DOHH2 (cell line): ENCODE results near the gene PTCHD1.

Experiments
- H3F3A ChIP-seq: fragments of 200-600 bp; sonication (generic), shearing (Covaris generic); 2 replicates; pipeline ENCODE4 v1.6.0; 2016; ENCODE audit warnings: antibody characterized with exemption, mild to moderate bottlenecking; ENCODE audit not compliant: control insufficient read depth, insufficient read depth
- H3K27ac ChIP-seq: fragments of 200-600 bp; sonication (generic); 2 replicates; pipeline ENCODE4 v1.5.1; 2014; ENCODE audit warnings: low read depth, mild to moderate bottlenecking, low read length, moderate library complexity
- H3K27me3 ChIP-seq: fragments of 200-600 bp; sonication (generic); 2 replicates; pipeline ENCODE4 v1.6.1; 2014; ENCODE audit warnings: mild to moderate bottlenecking, low read length, mixed read lengths; ENCODE audit not compliant: control insufficient read depth
- H3K36me3 ChIP-seq: fragments of 200-600 bp; sonication (generic); 2 replicates; pipeline ENCODE4 v1.6.1; 2014; ENCODE audit warnings: mild to moderate bottlenecking, low read length, moderate library complexity, mixed read lengths; ENCODE audit not compliant: control insufficient read depth
- H3K4me1 ChIP-seq: fragments of 200-600 bp; sonication (generic); 2 replicates; pipeline ENCODE4 v1.6.1; 2014; ENCODE audit warnings: mild to moderate bottlenecking, low read length, mixed read lengths; ENCODE audit not compliant: control insufficient read depth
- H3K4me2 ChIP-seq: fragments of 200-600 bp; sonication (generic); 2 replicates; pipeline ENCODE4 v1.6.0; 2014; ENCODE audit warnings: mild to moderate bottlenecking, low read length, moderate library complexity
- H3K4me3 ChIP-seq: fragments of 200-600 bp; sonication (generic); 2 replicates; pipeline ENCODE4 v1.5.1; 2014; ENCODE audit warnings: mild to moderate bottlenecking, low read length, mixed read lengths
- H3K79me2 ChIP-seq: fragments of 200-600 bp; sonication (generic); 2 replicates; pipeline ENCODE4 v1.6.1; 2014; ENCODE audit warnings: mild to moderate bottlenecking, low read length, mixed read lengths; ENCODE audit not compliant: control insufficient read depth
- H3K9me2 ChIP-seq: fragments of 200-600 bp; sonication (generic); replicated peaks from 2 replicates; pipeline ENCODE4 v1.6.1; 2014; ENCODE audit warnings: mild to moderate bottlenecking, low read length, mixed read lengths; ENCODE audit not compliant: control insufficient read depth
- H3K9me3 ChIP-seq: fragments of 200-600 bp; sonication (generic); 2 replicates; pipeline ENCODE4 v1.6.1; 2014; ENCODE audit warnings: antibody characterized with exemption, low read length, mixed read lengths; ENCODE audit not compliant: control insufficient read depth, insufficient read depth
- H4K20me1 ChIP-seq: fragments of 200-600 bp; sonication (generic); 2 replicates; pipeline ENCODE4 v1.6.0; 2014; ENCODE audit warnings: low read depth, mild to moderate bottlenecking, antibody characterized with exemption, low read length, moderate library complexity; ENCODE audit not compliant: control insufficient read depth, insufficient read depth
- EZH2phosphoT487 ChIP-seq: fragments of 200-600 bp; sonication (generic); IDR thresholded peaks from 2 replicates; pipeline ENCODE4 v1.6.1; 2017; ENCODE audit warnings: borderline replicate concordance, mild to moderate bottlenecking, antibody characterized with exemption, low read length, moderate library complexity, mixed read lengths
- TF ChIP-seq, protein P1 (sequence below): fragments of 200-600 bp; sonication (generic); IDR thresholded peaks from one replicate; pipeline ENCODE4 v1.5.1; 2014; ENCODE audit warnings: antibody characterized with exemption, mild to moderate bottlenecking, low read depth, low read length; ENCODE audit not compliant: poor library complexity, severe bottlenecking

Gene PTCHD1

GRCh38 chrX:23434356-23434884 lies 99.8 kb downstream of the PTCHD1 start:
- Histone ChIP-seq H3K79me2 (no peaks in the 10 kb centered on the region), H3K27ac (no peak overlapping the region), H3F3A (no peaks in the 10 kb centered on the region), H3K9me3 (no peaks in the 10 kb centered on the region), H3K4me1 (no peaks in the 10 kb centered on the region), H3K27me3 (no peaks in the 10 kb centered on the region), H3K36me3 (no peaks in the 10 kb centered on the region), H4K20me1 (no peaks in the 10 kb centered on the region), H3K4me3 (no peak overlapping the region), H3K9me2 (no peaks in the 10 kb centered on the region), H3K4me2 (no peak overlapping the region)
- TF ChIP-seq EZH2phosphoT487, result no peak
- TF ChIP-seq, protein P1, sequence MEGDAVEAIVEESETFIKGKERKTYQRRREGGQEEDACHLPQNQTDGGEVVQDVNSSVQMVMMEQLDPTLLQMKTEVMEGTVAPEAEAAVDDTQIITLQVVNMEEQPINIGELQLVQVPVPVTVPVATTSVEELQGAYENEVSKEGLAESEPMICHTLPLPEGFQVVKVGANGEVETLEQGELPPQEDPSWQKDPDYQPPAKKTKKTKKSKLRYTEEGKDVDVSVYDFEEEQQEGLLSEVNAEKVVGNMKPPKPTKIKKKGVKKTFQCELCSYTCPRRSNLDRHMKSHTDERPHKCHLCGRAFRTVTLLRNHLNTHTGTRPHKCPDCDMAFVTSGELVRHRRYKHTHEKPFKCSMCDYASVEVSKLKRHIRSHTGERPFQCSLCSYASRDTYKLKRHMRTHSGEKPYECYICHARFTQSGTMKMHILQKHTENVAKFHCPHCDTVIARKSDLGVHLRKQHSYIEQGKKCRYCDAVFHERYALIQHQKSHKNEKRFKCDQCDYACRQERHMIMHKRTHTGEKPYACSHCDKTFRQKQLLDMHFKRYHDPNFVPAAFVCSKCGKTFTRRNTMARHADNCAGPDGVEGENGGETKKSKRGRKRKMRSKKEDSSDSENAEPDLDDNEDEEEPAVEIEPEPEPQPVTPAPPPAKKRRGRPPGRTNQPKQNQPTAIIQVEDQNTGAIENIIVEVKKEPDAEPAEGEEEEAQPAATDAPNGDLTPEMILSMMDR, result no peak

DNA sequence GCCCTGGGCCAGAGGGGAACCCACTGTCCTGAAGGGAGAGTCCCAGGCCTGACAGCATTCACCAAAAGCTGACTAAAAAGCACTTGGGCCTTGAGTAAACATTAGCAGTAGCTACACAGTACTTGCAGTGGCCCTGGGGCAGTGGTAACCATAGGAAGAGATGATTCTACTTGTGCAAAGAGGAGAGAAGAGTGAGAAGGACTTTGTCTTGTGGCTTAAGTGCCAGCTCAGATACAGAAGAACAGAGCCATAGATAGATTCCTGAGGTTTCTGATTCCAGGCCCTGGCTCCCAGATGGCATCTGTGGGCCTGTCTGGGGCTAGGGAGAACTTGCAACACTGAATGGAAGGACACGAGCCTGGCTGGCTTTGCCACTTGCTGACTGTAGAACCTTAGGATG lies 100.5 kb downstream of the PTCHD1 start:
- no peak overlapping the region for H3K4me3 ChIP-seq
- H3K36me3 ChIP-seq, result no peaks in the 10 kb centered on the region
- H3K79me2 ChIP-seq, result no peaks in the 10 kb centered on the region
- no peak for TF ChIP-seq EZH2phosphoT487
- TF ChIP-seq, protein P1, result no peak
- H3K4me1 ChIP-seq, result no peaks in the 10 kb centered on the region
- H3K27ac ChIP-seq, result no peak overlapping the region
- no peaks in the 10 kb centered on the region for H3K9me2 ChIP-seq
- H4K20me1 ChIP-seq, result no peaks in the 10 kb centered on the region
- H3K27me3 ChIP-seq, result no peaks in the 10 kb centered on the region
- H3K9me3 ChIP-seq, result no peaks in the 10 kb centered on the region
- H3F3A ChIP-seq, result no peaks in the 10 kb centered on the region
- H3K4me2 ChIP-seq, result no peak overlapping the region

DNA sequence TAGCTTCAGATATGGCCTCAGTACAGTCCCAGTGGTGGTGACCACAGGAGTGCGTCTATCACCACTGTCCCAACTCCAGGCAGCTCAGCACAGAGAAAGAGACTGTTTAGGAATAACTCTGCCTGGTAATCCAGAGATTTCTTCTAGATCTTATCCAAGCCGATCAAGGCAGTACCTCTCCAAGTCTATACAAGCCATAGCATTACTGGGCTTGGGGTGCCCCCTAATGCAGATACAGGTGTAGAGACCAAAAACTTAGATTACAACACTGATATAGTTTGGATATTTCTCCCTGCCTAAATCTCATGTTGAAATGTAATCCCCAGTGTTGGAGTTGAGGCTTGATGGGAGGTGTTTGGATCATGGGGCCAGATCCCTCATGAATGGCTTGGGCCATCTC lies 100.9 kb downstream of the PTCHD1 start:
- H3K36me3 ChIP-seq, result no peaks in the 10 kb centered on the region
- no peaks in the 10 kb centered on the region for H3K9me3 ChIP-seq
- H3K4me3 ChIP-seq, result no peak overlapping the region
- H3K27me3 ChIP-seq, result no peaks in the 10 kb centered on the region
- H4K20me1 ChIP-seq, result no peaks in the 10 kb centered on the region
- H3K4me1 ChIP-seq, result no peaks in the 10 kb centered on the region
- H3F3A ChIP-seq, result no peaks in the 10 kb centered on the region
- H3K4me2 ChIP-seq, result no peak overlapping the region
- no peaks in the 10 kb centered on the region for H3K9me2 ChIP-seq
- no peak overlapping the region for H3K27ac ChIP-seq
- H3K79me2 ChIP-seq, result no peaks in the 10 kb centered on the region
- no peak for TF ChIP-seq EZH2phosphoT487

DNA sequence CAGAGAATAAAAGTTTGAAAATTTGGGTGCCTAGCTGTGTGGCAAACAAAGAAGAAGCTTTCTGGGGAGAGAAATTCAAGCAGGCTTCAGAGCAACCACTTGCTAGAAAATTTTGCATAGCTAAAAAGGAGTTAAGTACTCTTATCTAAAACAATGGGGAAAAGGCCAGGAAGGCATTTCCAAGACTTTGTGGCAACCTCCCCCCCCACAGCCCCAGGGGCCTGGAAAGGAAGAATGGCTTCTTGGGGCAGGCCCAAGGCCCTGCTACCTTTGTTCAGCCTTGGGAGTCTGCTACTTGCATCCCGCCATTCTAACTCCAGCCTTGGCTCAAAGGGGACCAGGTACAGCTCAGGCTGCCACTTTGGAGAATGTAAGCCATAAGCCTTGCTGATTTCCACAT lies 102.2 kb downstream of the PTCHD1 start:
- no peaks in the 10 kb centered on the region for H4K20me1 ChIP-seq
- no peaks in the 10 kb centered on the region for H3K36me3 ChIP-seq
- H3K4me2 ChIP-seq, result no peak overlapping the region
- H3K9me2 ChIP-seq, result no peaks in the 10 kb centered on the region
- no peaks in the 10 kb centered on the region for H3K9me3 ChIP-seq
- no peaks in the 10 kb centered on the region for H3K79me2 ChIP-seq
- H3K4me3 ChIP-seq, result no peak overlapping the region
- TF ChIP-seq EZH2phosphoT487, result no peak
- TF ChIP-seq, protein P1, result no peak
- no peaks in the 10 kb centered on the region for H3K27me3 ChIP-seq
- H3K27ac ChIP-seq, result no peak overlapping the region
- no peaks in the 10 kb centered on the region for H3K4me1 ChIP-seq
- H3F3A ChIP-seq, result no peaks in the 10 kb centered on the region
